Suppressor macrophage (primary cell): ENCODE results near the gene SMIM44.

Experiments
- DNase-seq, 4 experiments: peaks; one replicate each; pipeline ENCODE4 v3.0.0-alpha.2; 2020 to 2022

Gene SMIM44

GRCh38 chr19:3475449-3475848 is 7.8 kb downstream of the SMIM44 start:
- no peak for DNase-seq

- DNase-seq, result no peak
Measured at GRCh38 chr19:3474614-3475013, 8.6 kb downstream of the SMIM44 start.

DNA sequence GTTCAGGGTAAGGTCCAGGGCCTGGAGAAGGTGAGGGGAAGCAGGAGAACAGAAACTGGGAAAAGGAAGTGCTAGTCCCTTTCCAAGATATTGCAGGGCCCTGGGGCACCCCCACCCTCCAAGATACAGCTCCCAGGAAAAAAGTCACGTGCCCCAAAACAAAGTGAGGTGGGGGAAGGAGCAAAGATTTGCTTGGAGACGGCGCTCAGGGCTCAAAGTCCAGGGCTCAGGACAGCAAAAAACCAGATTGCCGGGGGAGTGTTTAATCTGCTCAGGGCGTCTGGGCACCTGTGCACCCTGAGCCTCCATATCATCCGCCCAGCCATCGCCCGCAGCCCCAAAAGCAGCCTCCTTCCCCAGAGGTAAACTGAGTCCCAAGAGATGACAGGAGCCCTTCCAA is 9.2 kb downstream of the SMIM44 start:
- no peak for DNase-seq

- DNase-seq, result peak; percentile 34 to 69 (median 51)
Measured at GRCh38 chr19:3471954-3472655, 11.1 kb downstream of the SMIM44 start.

- DNase-seq, result no peak
Measured at GRCh38 chr19:3470500-3471128, 12.6 kb downstream of the SMIM44 start.

GRCh38 chr19:3469638-3470499 is 13.4 kb downstream of the SMIM44 start:
- DNase-seq, result no peak

DNA sequence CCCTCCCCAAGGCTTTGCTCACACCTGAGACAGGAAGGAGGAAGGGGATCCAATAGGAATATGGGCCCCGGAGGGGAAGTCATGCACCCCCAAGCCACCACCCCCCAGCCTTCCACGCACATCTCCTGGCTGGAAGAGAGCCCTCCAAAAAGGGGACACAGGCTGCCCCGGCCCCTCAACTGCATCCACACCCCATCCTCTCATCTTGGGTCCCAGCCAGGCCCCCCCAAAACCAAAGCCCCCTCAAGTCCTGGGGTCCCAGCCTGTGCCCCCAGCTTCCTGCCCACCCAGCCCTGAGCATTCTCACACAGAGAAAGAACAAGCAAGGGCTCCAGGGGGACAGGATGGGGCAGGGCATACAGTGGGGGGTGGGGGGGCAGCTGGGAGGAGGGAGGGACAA is 15.0 kb downstream of the SMIM44 start:
- DNase-seq, result no peak

DNA sequence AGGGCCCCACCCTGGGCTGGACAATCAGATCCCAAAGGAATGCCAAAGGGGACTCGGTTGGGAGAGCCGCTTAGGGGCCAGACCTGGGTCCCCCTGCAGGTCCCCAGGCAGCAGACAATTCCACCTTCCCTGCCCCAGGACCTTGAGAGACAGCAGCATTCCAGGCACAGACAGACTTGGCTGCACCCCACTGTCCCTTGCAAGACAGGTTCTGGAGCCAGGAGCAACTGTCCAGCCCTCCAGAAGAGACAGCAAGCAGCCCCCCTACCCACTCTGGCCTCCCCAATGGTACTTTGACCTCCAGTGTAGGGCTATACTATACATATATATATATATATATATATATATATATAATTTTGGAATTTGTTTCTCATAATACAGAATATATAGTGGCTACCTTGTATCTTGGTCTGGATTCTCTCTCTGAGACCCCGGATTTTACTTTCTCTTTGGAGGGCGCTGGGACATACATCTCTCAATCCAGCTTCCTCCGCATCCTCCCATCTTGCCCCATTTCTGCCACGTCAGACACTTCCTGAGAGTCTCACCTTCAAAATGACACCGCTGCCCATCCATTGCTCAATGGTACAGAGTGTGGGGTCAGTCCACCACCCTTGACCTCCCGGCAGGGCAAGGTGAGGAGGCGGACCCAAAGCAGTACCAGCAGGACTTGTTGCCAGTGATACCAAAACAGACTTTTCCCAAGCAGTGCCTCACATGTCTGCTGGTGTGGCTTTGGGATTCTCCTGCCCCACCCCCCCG is 15.6 kb downstream of the SMIM44 start:
- DNase-seq, result no peak

DNA sequence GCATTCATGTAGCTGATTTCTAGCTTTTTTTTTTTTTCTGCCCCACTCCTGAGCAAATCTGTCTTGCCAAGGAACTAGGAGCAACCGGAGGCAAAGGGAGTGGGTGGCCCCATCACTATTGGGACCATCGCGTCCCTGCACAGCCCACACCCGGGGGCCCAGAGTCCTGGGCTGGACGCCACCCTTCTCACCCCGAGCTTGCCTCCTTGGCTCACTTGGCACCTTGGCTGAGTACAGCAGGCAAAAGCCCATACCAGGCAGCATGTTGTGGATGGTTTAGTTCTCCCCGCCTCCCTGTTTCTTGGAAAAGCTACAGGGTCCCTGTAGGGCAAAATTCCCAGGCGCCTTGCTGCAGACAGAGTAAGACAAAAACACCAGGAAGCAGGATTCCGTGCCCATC is 16.6 kb downstream of the SMIM44 start:
- DNase-seq, result no peak

GRCh38 chr19:3465552-3465951 is 17.7 kb downstream of the SMIM44 start:
- no peak for DNase-seq

DNA sequence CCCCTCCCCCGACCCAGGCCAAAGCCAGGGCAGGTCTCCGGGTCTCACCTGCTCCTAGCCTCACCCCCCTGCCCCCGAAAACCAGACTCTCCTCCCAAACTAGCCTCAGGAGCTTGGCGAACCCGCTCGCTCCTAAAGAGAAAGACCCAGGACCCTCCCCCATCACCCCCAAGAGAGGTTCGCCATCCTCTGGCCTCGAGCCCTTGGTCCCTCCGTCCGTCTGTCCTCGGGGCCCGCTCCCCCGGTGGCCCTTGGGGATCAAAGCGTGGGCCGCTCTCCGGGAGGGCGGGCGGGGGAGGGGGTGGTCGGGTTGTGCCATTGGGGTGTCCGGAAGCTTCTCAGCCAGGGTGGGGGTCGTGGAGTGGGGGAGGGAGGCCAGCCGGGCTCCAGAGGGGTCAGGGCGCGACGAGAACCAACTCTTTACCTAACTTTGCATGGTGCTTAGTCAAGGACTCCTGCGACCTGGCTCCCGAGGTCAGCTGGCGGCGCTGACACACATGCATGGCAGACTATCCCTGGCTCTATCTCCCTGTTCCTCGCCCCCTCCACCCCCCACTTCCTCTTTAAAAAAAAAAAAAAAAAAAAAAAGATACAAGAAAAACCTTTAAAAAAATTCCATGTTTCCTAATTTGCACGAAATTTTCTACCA is 18.5 kb downstream of the SMIM44 start:
- DNase-seq, result peak in 3 of 4 experiments; percentile 48 to 57 (median 54)

GRCh38 chr19:3463714-3464586 is 19.3 kb downstream of the SMIM44 start:
- no peak for DNase-seq

- no peak for DNase-seq
Measured at GRCh38 chr19:3462991-3463713, 20.1 kb downstream of the SMIM44 start.

DNA sequence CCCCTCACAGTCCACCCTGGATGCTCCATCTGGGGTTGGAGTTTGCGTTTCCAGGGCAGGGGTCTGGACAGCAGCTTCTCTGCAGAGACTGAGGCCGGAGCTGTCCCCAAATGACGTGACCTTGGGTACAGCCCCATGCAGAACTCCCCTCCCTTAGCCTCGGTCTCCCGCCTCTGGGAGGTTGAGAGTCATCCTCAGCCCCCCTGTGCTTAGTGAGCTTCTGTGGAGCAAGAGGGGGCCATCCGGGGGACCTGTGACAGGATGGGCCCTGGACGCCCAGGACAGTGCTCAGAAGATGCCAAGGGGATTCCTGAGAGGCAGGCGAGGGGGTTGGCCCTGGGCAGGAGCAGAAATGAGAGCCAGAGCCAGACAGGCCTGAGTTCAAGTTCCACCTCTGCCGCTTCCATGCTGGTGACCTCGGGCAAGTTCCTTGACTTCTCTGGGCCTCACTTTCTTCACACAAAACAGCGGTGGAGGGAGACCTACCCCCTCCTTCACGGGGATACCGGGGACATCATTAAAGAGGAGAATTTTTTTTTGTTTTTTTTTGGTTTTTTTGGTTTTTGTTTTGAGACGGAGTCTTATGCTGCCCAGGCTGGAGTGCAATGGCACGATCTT is 23.2 kb downstream of the SMIM44 start:
- DNase-seq, result no peak

GRCh38 chr19:3459089-3459881 is 24.0 kb downstream of the SMIM44 start:
- peak in 1 of 4 experiments; percentile 26 for DNase-seq

GRCh38 chr19:3458229-3459088 is 24.8 kb downstream of the SMIM44 start:
- no peak for DNase-seq

- no peak for DNase-seq
Measured at GRCh38 chr19:3457528-3458228, 25.6 kb downstream of the SMIM44 start.
